Measurements from ENCODE around the gene TIAM1.

TIAM1 gene

GRCh38 chr21:31287201-31287600 is 56.9 kb downstream of the TIAM1 start:
- DNase-seq (ENCODE audit: low read depth, low spot score), result no peak

- DNase-seq (ENCODE audit: low read depth, low spot score), result no peak
These were observed 57.4 kb downstream of the TIAM1 start for GRCh38 chr21:31286621-31287020.

GRCh38 chr21:31284797-31285397 is 59.2 kb downstream of the TIAM1 start:
- DNase-seq (ENCODE audit: low read depth, low spot score), result no peak

GRCh38 chr21:31283025-31283424 is 61.0 kb downstream of the TIAM1 start:
- no peak for DNase-seq (ENCODE audit: low read depth, low spot score)

- no peak for DNase-seq (ENCODE audit: low read depth, low spot score)
These were observed 61.9 kb downstream of the TIAM1 start for GRCh38 chr21:31282095-31282709.

- DNase-seq (ENCODE audit: low read depth, low spot score), result no peak
These were observed 62.5 kb downstream of the TIAM1 start for GRCh38 chr21:31281561-31281960.

GRCh38 chr21:31279986-31280385 is 64.1 kb downstream of the TIAM1 start:
- DNase-seq (ENCODE audit: low read depth, low spot score), result no peak

GRCh38 chr21:31279214-31279613 is 64.8 kb downstream of the TIAM1 start:
- DNase-seq (ENCODE audit: low read depth, low spot score), result no peak

GRCh38 chr21:31278511-31279130 is 65.4 kb downstream of the TIAM1 start:
- no peak for DNase-seq (ENCODE audit: low read depth, low spot score)

- no peak for DNase-seq (ENCODE audit: low read depth, low spot score)
These were observed 67.4 kb downstream of the TIAM1 start for GRCh38 chr21:31276663-31277062.

GRCh38 chr21:31275901-31276300 is 68.2 kb downstream of the TIAM1 start:
- DNase-seq (ENCODE audit: low read depth, low spot score), result no peak

GRCh38 chr21:31273278-31273677 is 70.8 kb downstream of the TIAM1 start:
- no peak for DNase-seq (ENCODE audit: low read depth, low spot score)

GRCh38 chr21:31268090-31268489 is 76.0 kb downstream of the TIAM1 start:
- DNase-seq (ENCODE audit: low read depth, low spot score), result no peak

GRCh38 chr21:31267644-31268043 is 76.4 kb downstream of the TIAM1 start:
- DNase-seq (ENCODE audit: low read depth, low spot score), result no peak

GRCh38 chr21:31266241-31266640 is 77.8 kb downstream of the TIAM1 start:
- DNase-seq (ENCODE audit: low read depth, low spot score), result no peak

- no peak for DNase-seq (ENCODE audit: low read depth, low spot score)
These were observed 78.6 kb downstream of the TIAM1 start for GRCh38 chr21:31265366-31266013.

GRCh38 chr21:31264574-31264973 is 79.5 kb downstream of the TIAM1 start:
- DNase-seq (ENCODE audit: low read depth, low spot score), result no peak

- no peak for DNase-seq (ENCODE audit: low read depth, low spot score)
These were observed 81.3 kb downstream of the TIAM1 start for GRCh38 chr21:31262728-31263127.

GRCh38 chr21:31261759-31262158 is 82.3 kb downstream of the TIAM1 start:
- no peak for DNase-seq (ENCODE audit: low read depth, low spot score)

GRCh38 chr21:31260790-31261189 is 83.3 kb downstream of the TIAM1 start:
- DNase-seq (ENCODE audit: low read depth, low spot score), result no peak

GRCh38 chr21:31258073-31258472 is 86.0 kb downstream of the TIAM1 start:
- no peak for DNase-seq (ENCODE audit: low read depth, low spot score)

GRCh38 chr21:31257265-31257664 is 86.8 kb downstream of the TIAM1 start:
- DNase-seq (ENCODE audit: low read depth, low spot score), result no peak

GRCh38 chr21:31255896-31256295 is 88.2 kb downstream of the TIAM1 start:
- no peak for DNase-seq (ENCODE audit: low read depth, low spot score)
